NCI-H128 (cell line): ENCODE results near the gene ASB2.

Experiments
- DNase-seq: peaks from one replicate; lab custom pipeline; 2025; ENCODE audit not compliant: unreplicated experiment; lab: John Stamatoyannopoulos, UW

ASB2 gene

GRCh38 chr14:93906341-93907329, 69.7 kb downstream of the ASB2 start:
- DNase-seq: peak; percentile 58

- no peak for DNase-seq
Observed at GRCh38 chr14:93905623-93906022, 70.7 kb downstream of the ASB2 start.

- no peak for DNase-seq
Observed at GRCh38 chr14:93903342-93904184, 72.8 kb downstream of the ASB2 start.

- no peak for DNase-seq
Observed at GRCh38 chr14:93902619-93903307, 73.6 kb downstream of the ASB2 start.

GRCh38 chr14:93901813-93902212, 74.6 kb downstream of the ASB2 start:
- no peak for DNase-seq

GRCh38 chr14:93898731-93899130, 77.6 kb downstream of the ASB2 start:
- no peak for DNase-seq

- no peak for DNase-seq
Observed at GRCh38 chr14:93898081-93898611, 78.2 kb downstream of the ASB2 start.

GRCh38 chr14:93897476-93897845, 78.9 kb downstream of the ASB2 start:
- DNase-seq: no peak

- DNase-seq: no peak
Observed at GRCh38 chr14:93895023-93895604, 81.3 kb downstream of the ASB2 start.

GRCh38 chr14:93893661-93894261, 82.6 kb downstream of the ASB2 start:
- DNase-seq: no peak

GRCh38 chr14:93892923-93893558, 83.3 kb downstream of the ASB2 start:
- DNase-seq: peak; percentile 13

- DNase-seq: no peak
Observed at GRCh38 chr14:93892505-93892839, 83.9 kb downstream of the ASB2 start.

- no peak for DNase-seq
Observed at GRCh38 chr14:93891756-93892504, 84.4 kb downstream of the ASB2 start.

- DNase-seq: no peak
Observed at GRCh38 chr14:93889739-93890483, 86.5 kb downstream of the ASB2 start.

GRCh38 chr14:93888995-93889394, 87.4 kb downstream of the ASB2 start:
- DNase-seq: no peak

- no peak for DNase-seq
Observed at GRCh38 chr14:93884950-93885349, 91.4 kb downstream of the ASB2 start.
